GM12891 (cell line): ENCODE measurements around the gene ACTR5.

Source experiments
- POLR2A ChIP-seq: IDR thresholded peaks from 2 replicates; pipeline ENCODE4 v1.6.1; 2011; ENCODE audit warnings: low read depth, low read length, control low read depth
- POLR2AphosphoS5 ChIP-seq: IDR thresholded peaks from 2 replicates; pipeline ENCODE4 v1.6.1; 2011; ENCODE audit warnings: low read depth, low read length, control low read depth
- TAF1 ChIP-seq: IDR thresholded peaks from 2 replicates; pipeline ENCODE4 v1.6.1; 2011; ENCODE audit warnings: low read depth, low read length, control low read depth

- TF ChIP-seq POLR2A (no peak), TAF1 (no peak), POLR2AphosphoS5 (no peak)
These were observed 6.7 kb downstream of the ACTR5 start for GRCh38 chr20:38754924-38755323.
